K562 (cell line): ENCODE results near the gene LRRC57. TPM values are rescaled to one million over a fixed set of nuclear protein-coding genes. Genes with fewer than 3 reads are reported as not detected.

Experiments
- ATF6 ChIP-seq: sonication (generic); formaldehyde crosslinking; IDR thresholded peaks from 2 replicates; pipeline ENCODE4 v1.4.0; 2020; ENCODE audit warnings: mild to moderate bottlenecking, missing genetic modification reagents
- ATF7 ChIP-seq: fragments of 450-650 bp; IDR thresholded peaks from 2 replicates; pipeline ENCODE4 v1.7.1; 2014; ENCODE audit warnings: mild to moderate bottlenecking, moderate library complexity
- C11orf30 ChIP-seq: fragments of 450-650 bp; IDR thresholded peaks from 2 replicates; pipeline ENCODE4 v1.6.1; 2016; ENCODE audit warnings: low read depth, mild to moderate bottlenecking
- CXXC5 ChIP-seq: fragments of 250-450 bp; sonication (Bioruptor Pico); IDR thresholded peaks from 2 replicates; pipeline ENCODE4 v1.8.0; 2022; ENCODE audit warnings: inconsistent platforms, mild to moderate bottlenecking, moderate library complexity
- E2F6 ChIP-seq, 2 experiments: IDR thresholded peaks; 2 replicates each; pipeline ENCODE4 v1.6.1; 2011; ENCODE audit warnings: borderline replicate concordance in 1 of 2, control low read depth in 1 of 2, low read depth in 1 of 2, low read length in 1 of 2, mild to moderate bottlenecking in 1 of 2, mixed read lengths in 1 of 2, moderate library complexity in 1 of 2; ENCODE audit not compliant: insufficient read depth in 1 of 2, insufficient read length in 1 of 2, poor library complexity in 1 of 2, severe bottlenecking in 1 of 2; ENCODE audit errors: extremely low read depth in 1 of 2
- HCFC1 ChIP-seq: IDR thresholded peaks from 2 replicates; pipeline ENCODE4 v1.6.1; 2012; ENCODE audit warnings: low read depth, low read length, improper control_type of control experiment
- KDM2B ChIP-seq: fragments of 250-450 bp; sonication (Bioruptor Pico); IDR thresholded peaks from 2 replicates; pipeline ENCODE4 v1.8.0; 2021; ENCODE audit warnings: mild to moderate bottlenecking, moderate library complexity
- KDM5B ChIP-seq: fragments of 200-600 bp; sonication (generic); IDR thresholded peaks from 2 replicates; pipeline ENCODE4 v1.6.1; 2012; ENCODE audit warnings: low read depth, mild to moderate bottlenecking, moderate library complexity, low read length, control low read depth, inconsistent platforms; ENCODE audit not compliant: insufficient replicate concordance
- MYBL2 ChIP-seq, 2 experiments: fragments of 450-650 bp in 1 of 2; sonication (generic) in 1 of 2; formaldehyde crosslinking in 1 of 2; IDR thresholded peaks; 2 replicates each; pipeline versions ENCODE4 v1.6.1 to v1.8.1; 2017 to 2022; ENCODE audit warnings: borderline replicate concordance in 1 of 2, inconsistent platforms in 1 of 2, low read depth in 1 of 2, mild to moderate bottlenecking in 1 of 2, missing genetic modification reagents in 1 of 2, moderate library complexity in 1 of 2
- NR2C2 ChIP-seq, 2 experiments: fragments of 200-800 bp in 1 of 2; sonication (Bioruptor generic) in 1 of 2; sonication (generic) in 1 of 2; formaldehyde crosslinking in 1 of 2; IDR thresholded peaks; 2 replicates each; pipeline versions ENCODE4 v1.6.1 to v1.8.0; 2016 to 2022; ENCODE audit warnings: mild to moderate bottlenecking in 1 of 2, missing compliant biosample characterization in 1 of 2, missing genetic modification characterization in 1 of 2, missing genetic modification reagents in 1 of 2
- NRF1 ChIP-seq, 2 experiments: fragments of 450-650 bp; IDR thresholded peaks in 1 of 2; conservative IDR thresholded peaks in 1 of 2; 2 replicates each; pipeline ENCODE4 v1.6.1; 2014; ENCODE audit warnings: mild to moderate bottlenecking in 2 of 2
- PHF8 ChIP-seq: fragments of 200-600 bp; sonication (generic); IDR thresholded peaks from 2 replicates; pipeline ENCODE4 v1.6.1; 2012; ENCODE audit warnings: mixed run types, mild to moderate bottlenecking, inconsistent platforms, low read length, moderate library complexity, borderline replicate concordance
- POLR2AphosphoS2 ChIP-seq: IDR thresholded peaks from 2 replicates; pipeline ENCODE4 v1.6.1; 2012; ENCODE audit warnings: low read length, improper control_type of control experiment
- RAD21 ChIP-seq, 2 experiments: fragments of 250-450 bp in 1 of 2; fragments of 450-650 bp in 1 of 2; sonication (Bioruptor Pico) in 1 of 2; formaldehyde crosslinking in 1 of 2; IDR thresholded peaks in 1 of 2; conservative IDR thresholded peaks in 1 of 2; 2 replicates each; pipeline versions ENCODE4 v1.4.0 to v1.8.0; 2020 to 2022; ENCODE audit warnings: mild to moderate bottlenecking in 2 of 2, moderate library complexity in 1 of 2
- RB1 ChIP-seq: fragments of 450-650 bp; IDR thresholded peaks from 2 replicates; pipeline ENCODE4 v1.6.1; 2017; ENCODE audit warnings: low read depth, mild to moderate bottlenecking
- RFX5 ChIP-seq: IDR thresholded peaks from 2 replicates; pipeline ENCODE4 v1.6.1; 2011; ENCODE audit warnings: low read depth, mild to moderate bottlenecking, improper control_type of control experiment, low read length
- SIX5 ChIP-seq, 2 experiments: IDR thresholded peaks; 2 replicates each; pipeline ENCODE4 v1.6.1; 2011; ENCODE audit warnings: low read length in 2 of 2, borderline replicate concordance in 1 of 2, low read depth in 1 of 2, mild to moderate bottlenecking in 1 of 2, moderate library complexity in 1 of 2; ENCODE audit not compliant: insufficient read depth in 1 of 2
- SRF ChIP-seq, 2 experiments: fragments of 250-450, 450-650 bp in 1 of 2; sonication (Bioruptor Pico) in 1 of 2; sonication (generic) in 1 of 2; formaldehyde crosslinking; IDR thresholded peaks; 2 replicates each; pipeline versions ENCODE4 v1.5.0 to v1.5.1; 2020 to 2022; ENCODE audit warnings: mild to moderate bottlenecking in 1 of 2, missing genetic modification reagents in 1 of 2
- SRSF1 ChIP-seq: fragments of 200-400 bp; formaldehyde crosslinking; IDR thresholded peaks from 2 replicates; pipeline ENCODE4 v1.6.1; 2017; ENCODE audit warnings: mild to moderate bottlenecking, low read depth, low read length, moderate library complexity
- ZNF41 ChIP-seq: fragments of 250-450 bp; sonication (Bioruptor Pico); conservative IDR thresholded peaks from 2 replicates; pipeline ENCODE4 v1.4.0; 2020; ENCODE audit warnings: mild to moderate bottlenecking
- polyA plus RNA-seq, 8 experiments: library from polyadenylated mRNA; depleted of rRNA in 4 of 8; stranded (reverse) in 5 of 8; unstranded in 3 of 8; fragments of >200 nt; fragmentation: Nextera tagmentation in 2 of 8; fragmentation: Illumina TruSeq in 1 of 8; extraction: Ambion mirVana in 2 of 8; extraction: Trizol in 1 of 8; gene quantifications; 2 replicates each; pipeline versions ENCODE4 v1.2.1 to v1.2.3, GENCODE V29; 2011 to 2014; ENCODE audit warnings: inconsistent platforms in 1 of 8, missing spikeins in 1 of 8
- total RNA-seq, 7 experiments: library from RNA; depleted of rRNA in 6 of 7; stranded (reverse); fragments of >200 nt in 6 of 7; fragmentation: Illumina TruSeq in 2 of 7; extraction: Trizol in 2 of 7; gene quantifications; 2 replicates each; pipeline versions ENCODE4 v1.2.1 to v1.2.3, GENCODE V29; 2011 to 2021; ENCODE audit warnings: low replicate concordance in 1 of 7

The LRRC57 gene
- total and polyA plus RNA-seq, 9 of the 15 experiments (the other 6 are each of a cell fraction or from before 2014, with no cell fraction given), result 3.9 to 20.4 (median 14.8) TPM

DNA sequence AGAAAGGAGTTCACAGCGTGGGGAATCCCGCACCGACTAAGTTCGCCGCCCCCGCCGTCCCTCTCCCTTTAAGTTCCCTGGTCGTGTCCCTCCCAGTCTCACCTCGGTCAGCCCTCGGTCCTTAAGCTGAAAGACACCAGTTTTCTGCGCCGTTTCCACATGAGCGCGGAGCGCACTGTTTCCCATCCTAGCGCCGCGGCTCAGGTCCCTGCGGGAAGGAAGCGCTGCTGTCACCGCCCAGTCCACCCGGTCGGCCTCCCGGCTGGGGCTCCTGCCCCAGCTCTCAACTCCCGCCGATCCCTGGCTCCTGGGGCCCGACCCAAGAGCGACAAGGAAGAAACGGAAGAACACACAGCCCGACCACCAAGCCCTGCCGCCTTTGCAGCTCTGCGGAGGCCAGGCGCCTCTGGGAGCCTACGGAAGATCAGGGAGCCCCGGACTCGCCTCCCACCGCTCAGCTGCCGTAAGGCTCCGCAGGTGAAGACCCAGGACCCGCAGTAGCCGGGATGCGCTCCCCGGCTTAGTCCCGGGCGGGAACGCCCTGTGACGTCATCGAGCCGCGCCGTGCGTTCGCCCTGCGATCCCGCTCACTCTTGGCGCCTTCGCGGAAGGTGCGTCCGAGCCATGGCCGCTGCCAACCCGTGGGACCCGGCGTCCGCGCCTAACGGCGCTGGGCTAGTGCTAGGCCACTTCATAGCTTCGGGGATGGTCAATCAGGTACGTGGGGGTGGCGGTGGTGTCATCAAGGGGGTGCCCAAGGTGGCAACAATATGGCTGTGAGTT lies at the start of gene LRRC57, which contains the start of gene HAUS2 (continued):
- peak; percentile 98 for TF ChIP-seq CXXC5 (CRISPR knock-in tag)
- TF ChIP-seq NR2C2 (CRISPR knock-in tag; IDR thresholded peaks at IDR 0.05), result no peak
- peak; percentile 49; the same call in 1 of the 2 replicates for TF ChIP-seq NR2C2 (tag; IDR thresholded peaks at IDR 0.05)
- TF ChIP-seq NRF1 (conservative IDR thresholded peaks at IDR 0.05 in 1 of 2, IDR thresholded peaks at IDR 0.05 in 1 of 2), result peak; percentile 51 to 62; a peak in 3 of 4 replicates
- TF ChIP-seq RB1, result peak; percentile 97
- TF ChIP-seq POLR2AphosphoS2, result peak; percentile 57; the same call in 1 of the 2 replicates
- peak; percentile 99 for TF ChIP-seq ATF7
- TF ChIP-seq ZNF41 (CRISPR knock-in tag), result no peak
- peak; percentile 95 for TF ChIP-seq C11orf30
- peak; percentile 73; the same call in 1 of the 2 replicates for TF ChIP-seq KDM2B (CRISPR knock-in tag)
- TF ChIP-seq SRF (CRISPR knock-in tag; IDR thresholded peaks at IDR 0.05), result 0 out of 4 replicates have a peak, but pooled peaks of 1 of the 2 experiments have one; percentile 8
- no peak for TF ChIP-seq SIX5 (IDR thresholded peaks at IDR 0.05; ENCODE audit: borderline replicate concordance in 1 of 2, insufficient read depth in 1 of 2, low read depth in 1 of 2, low read length in 2 of 2)
- 0 out of 2 replicates have a peak, but pooled peaks have one; percentile 26 for TF ChIP-seq SRSF1
- peak; percentile 22 for TF ChIP-seq ATF6
- TF ChIP-seq E2F6 (IDR thresholded peaks at IDR 0.05; ENCODE audit: borderline replicate concordance in 1 of 2, extremely low read depth in 1 of 2, insufficient read depth in 1 of 2, insufficient read length in 1 of 2, low read depth in 1 of 2, low read length in 1 of 2, poor library complexity in 1 of 2, severe bottlenecking in 1 of 2), result peak; percentile 80 to 83
- no peak for TF ChIP-seq MYBL2 (IDR thresholded peaks at IDR 0.05; ENCODE audit: low read depth)
- TF ChIP-seq MYBL2 (CRISPR knock-in tag; IDR thresholded peaks at IDR 0.05; ENCODE audit: borderline replicate concordance), result no peak
- TF ChIP-seq RFX5, result peak; percentile 70
- peak; percentile 97 for TF ChIP-seq KDM5B
- peak; percentile 76 for TF ChIP-seq HCFC1
- TF ChIP-seq RAD21 (CRISPR knock-in tag; conservative IDR thresholded peaks at IDR 0.05 in 1 of 2, IDR thresholded peaks at IDR 0.05 in 1 of 2), result no peak
- TF ChIP-seq PHF8, result peak; percentile 98; the same call in 1 of the 2 replicates
